HepG2 (cell line): Measurements from ENCODE around the gene PSMD8. TPM values are rescaled to one million over a fixed set of nuclear protein-coding genes. Genes with fewer than 3 reads are reported as not detected.
A peak's percentile ranks its signal among the peaks of the same experiment; 100 is the strongest.

Source experiments
- BRD4 ChIP-seq: sonication (generic); formaldehyde crosslinking; IDR thresholded peaks from 2 replicates; pipeline ENCODE4 v1.4.0; 2020; ENCODE audit warnings: missing genetic modification reagents
- ELF4 ChIP-seq: sonication (generic); formaldehyde crosslinking; IDR thresholded peaks from 2 replicates; pipeline ENCODE4 v1.5.0; 2020; ENCODE audit warnings: missing genetic modification reagents, mild to moderate bottlenecking, moderate library complexity, borderline replicate concordance
- ISX ChIP-seq: sonication (generic); formaldehyde crosslinking; conservative IDR thresholded peaks from 2 replicates; pipeline ENCODE4 v1.5.0; 2020; ENCODE audit warnings: missing genetic modification reagents
- NFIB ChIP-seq: sonication (generic); formaldehyde crosslinking; IDR thresholded peaks from 2 replicates; pipeline ENCODE4 v1.9.0; 2021; ENCODE audit warnings: missing genetic modification reagents, mild to moderate bottlenecking, borderline replicate concordance
- NKX3-1 ChIP-seq: sonication (generic); formaldehyde crosslinking; IDR thresholded peaks from 2 replicates; pipeline ENCODE4 v1.5.0; 2020; ENCODE audit warnings: missing genetic modification reagents
- ONECUT2 ChIP-seq: sonication (generic); formaldehyde crosslinking; IDR thresholded peaks from 2 replicates; pipeline ENCODE4 v1.4.0; 2020; ENCODE audit warnings: missing genetic modification reagents
- PCBP2 ChIP-seq: fragments of 200-400 bp; formaldehyde crosslinking; optimal IDR thresholded peaks from 2 replicates; pipeline ENCODE3; 2018; ENCODE audit warnings: low read length, low read depth; ENCODE audit not compliant: poor library complexity, severe bottlenecking
- RORA ChIP-seq: sonication (generic); formaldehyde crosslinking; IDR thresholded peaks from 2 replicates; pipeline ENCODE4 v1.5.0; 2020; ENCODE audit warnings: mild to moderate bottlenecking, missing genetic modification reagents, moderate library complexity
- SP4 ChIP-seq: sonication (generic); formaldehyde crosslinking; IDR thresholded peaks from 2 replicates; pipeline ENCODE4 v1.8.1; 2023; ENCODE audit warnings: mild to moderate bottlenecking, missing genetic modification reagents
- SRSF9 ChIP-seq: fragments of 200-400 bp; formaldehyde crosslinking; IDR thresholded peaks from 2 replicates; pipeline ENCODE4 v1.6.1; 2018; ENCODE audit warnings: borderline replicate concordance, mild to moderate bottlenecking, low read depth, low read length; ENCODE audit not compliant: insufficient read depth, poor library complexity, severe bottlenecking
- ZFP82 ChIP-seq: sonication (generic); formaldehyde crosslinking; IDR thresholded peaks from 2 replicates; pipeline ENCODE4 v1.5.1; 2020; ENCODE audit warnings: mild to moderate bottlenecking, missing genetic modification reagents, borderline replicate concordance
- ZFY ChIP-seq: sonication (generic); formaldehyde crosslinking; IDR thresholded peaks from 2 replicates; pipeline ENCODE4 v1.4.0; 2020; ENCODE audit warnings: missing genetic modification reagents
- ZNF552 ChIP-seq: sonication (generic); formaldehyde crosslinking; IDR thresholded peaks from 2 replicates; pipeline ENCODE4 v1.9.0; 2022; ENCODE audit warnings: missing genetic modification reagents, mild to moderate bottlenecking, borderline replicate concordance
- polyA plus RNA-seq, 8 experiments: library from polyadenylated mRNA; depleted of rRNA in 3 of 8; stranded (reverse) in 7 of 8; unstranded in 1 of 8; fragments of >200 nt; fragmentation: Illumina TruSeq in 4 of 8; extraction: Trizol in 4 of 8; gene quantifications; 2 replicates each; pipeline versions ENCODE4 v1.2.1 to v1.2.3, GENCODE V29; 2011 to 2016; ENCODE audit warnings: low read depth in 4 of 8, missing spikeins in 1 of 8, mixed read lengths in 1 of 8; ENCODE audit not compliant: insufficient read depth in 1 of 8
- total RNA-seq, 5 experiments: library from RNA; depleted of rRNA; stranded (reverse); fragments of >200 nt; fragmentation: Illumina TruSeq; extraction: Trizol; gene quantifications; 2 replicates each; pipeline ENCODE4 v1.2.3, GENCODE V29; 2016; ENCODE audit warnings: low read depth in 1 of 5
- TF ChIP-seq, protein P1 (sequence below): sonication (generic); formaldehyde crosslinking; IDR thresholded peaks from 2 replicates; pipeline ENCODE4 v1.5.0; 2020; ENCODE audit warnings: mild to moderate bottlenecking, missing genetic modification reagents
- TF ChIP-seq, protein P2 (sequence below): sonication (generic); formaldehyde crosslinking; IDR thresholded peaks from 2 replicates; pipeline ENCODE4 v1.4.0; 2020; ENCODE audit warnings: mild to moderate bottlenecking, missing genetic modification reagents, borderline replicate concordance
- TF ChIP-seq, protein P3 (sequence below): sonication (generic); formaldehyde crosslinking; IDR thresholded peaks from 2 replicates; pipeline ENCODE4 v1.5.0; 2020; ENCODE audit warnings: mild to moderate bottlenecking, low read depth, missing genetic modification reagents, borderline replicate concordance
- TF ChIP-seq, protein P4 (sequence below): sonication (generic); formaldehyde crosslinking; IDR thresholded peaks from 2 replicates; pipeline ENCODE4 v1.4.0; 2020; ENCODE audit warnings: missing genetic modification reagents; ENCODE audit errors: not compliant biosample characterization
- TF ChIP-seq, protein P5 (sequence below): sonication (generic); formaldehyde crosslinking; IDR thresholded peaks from 2 replicates; pipeline ENCODE4 v1.4.0; 2020; ENCODE audit warnings: mild to moderate bottlenecking, missing genetic modification reagents, borderline replicate concordance

Gene PSMD8
- total and polyA plus RNA-seq, 2 of the 13 experiments (the other 11 are each of a cell fraction or from before 2014, with no cell fraction given) = 162 to 296 TPM

DNA sequence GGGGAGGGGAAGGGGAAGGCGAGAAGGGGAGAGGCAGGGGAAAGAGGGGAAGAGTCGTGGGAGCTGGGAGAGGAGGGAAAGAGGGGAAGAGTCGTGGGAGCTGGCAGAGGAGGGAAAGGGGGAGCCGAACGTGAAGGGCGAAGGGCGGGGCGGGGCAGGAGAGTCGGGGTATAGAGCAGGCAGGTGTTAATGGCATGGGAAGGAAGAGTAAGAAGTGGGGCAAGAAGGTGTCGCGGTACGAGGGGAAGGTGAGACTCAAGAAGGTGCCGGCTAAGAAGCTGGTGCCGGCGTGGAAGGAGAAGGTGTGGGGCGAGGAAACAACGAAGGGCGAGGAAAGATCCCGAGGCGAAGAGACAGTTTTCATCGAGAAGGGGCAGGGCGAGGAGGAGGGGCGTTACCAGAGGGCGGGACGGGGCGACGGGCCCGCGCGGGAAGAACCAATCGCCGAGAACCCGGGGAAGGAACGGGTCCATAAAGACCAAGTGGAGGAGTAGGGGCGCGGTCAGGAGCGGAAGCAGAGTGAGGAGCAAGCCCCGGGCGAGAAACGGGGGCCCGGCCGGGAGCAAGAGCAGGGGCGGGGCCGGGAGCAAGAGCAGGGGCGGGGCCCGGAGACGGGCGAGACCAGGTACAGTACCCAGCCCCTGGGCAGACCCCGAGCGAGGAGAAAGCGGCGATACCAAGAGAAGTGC, 38.3 kb upstream of the PSMD8 start (continued):
- TF ChIP-seq, protein P1, sequence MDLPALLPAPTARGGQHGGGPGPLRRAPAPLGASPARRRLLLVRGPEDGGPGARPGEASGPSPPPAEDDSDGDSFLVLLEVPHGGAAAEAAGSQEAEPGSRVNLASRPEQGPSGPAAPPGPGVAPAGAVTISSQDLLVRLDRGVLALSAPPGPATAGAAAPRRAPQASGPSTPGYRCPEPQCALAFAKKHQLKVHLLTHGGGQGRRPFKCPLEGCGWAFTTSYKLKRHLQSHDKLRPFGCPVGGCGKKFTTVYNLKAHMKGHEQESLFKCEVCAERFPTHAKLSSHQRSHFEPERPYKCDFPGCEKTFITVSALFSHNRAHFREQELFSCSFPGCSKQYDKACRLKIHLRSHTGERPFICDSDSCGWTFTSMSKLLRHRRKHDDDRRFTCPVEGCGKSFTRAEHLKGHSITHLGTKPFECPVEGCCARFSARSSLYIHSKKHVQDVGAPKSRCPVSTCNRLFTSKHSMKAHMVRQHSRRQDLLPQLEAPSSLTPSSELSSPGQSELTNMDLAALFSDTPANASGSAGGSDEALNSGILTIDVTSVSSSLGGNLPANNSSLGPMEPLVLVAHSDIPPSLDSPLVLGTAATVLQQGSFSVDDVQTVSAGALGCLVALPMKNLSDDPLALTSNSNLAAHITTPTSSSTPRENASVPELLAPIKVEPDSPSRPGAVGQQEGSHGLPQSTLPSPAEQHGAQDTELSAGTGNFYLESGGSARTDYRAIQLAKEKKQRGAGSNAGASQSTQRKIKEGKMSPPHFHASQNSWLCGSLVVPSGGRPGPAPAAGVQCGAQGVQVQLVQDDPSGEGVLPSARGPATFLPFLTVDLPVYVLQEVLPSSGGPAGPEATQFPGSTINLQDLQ (CRISPR knock-in tag) = no peak
- no peak for TF ChIP-seq ISX (CRISPR knock-in tag)
- TF ChIP-seq ONECUT2 (CRISPR knock-in tag) = no peak
- TF ChIP-seq SRSF9 = no peak
- TF ChIP-seq ZFP82 = no peak; the same call in 1 of the 2 replicates
- TF ChIP-seq BRD4 = no peak
- no peak for TF ChIP-seq NFIB (CRISPR knock-in tag)
- TF ChIP-seq, protein P2, sequence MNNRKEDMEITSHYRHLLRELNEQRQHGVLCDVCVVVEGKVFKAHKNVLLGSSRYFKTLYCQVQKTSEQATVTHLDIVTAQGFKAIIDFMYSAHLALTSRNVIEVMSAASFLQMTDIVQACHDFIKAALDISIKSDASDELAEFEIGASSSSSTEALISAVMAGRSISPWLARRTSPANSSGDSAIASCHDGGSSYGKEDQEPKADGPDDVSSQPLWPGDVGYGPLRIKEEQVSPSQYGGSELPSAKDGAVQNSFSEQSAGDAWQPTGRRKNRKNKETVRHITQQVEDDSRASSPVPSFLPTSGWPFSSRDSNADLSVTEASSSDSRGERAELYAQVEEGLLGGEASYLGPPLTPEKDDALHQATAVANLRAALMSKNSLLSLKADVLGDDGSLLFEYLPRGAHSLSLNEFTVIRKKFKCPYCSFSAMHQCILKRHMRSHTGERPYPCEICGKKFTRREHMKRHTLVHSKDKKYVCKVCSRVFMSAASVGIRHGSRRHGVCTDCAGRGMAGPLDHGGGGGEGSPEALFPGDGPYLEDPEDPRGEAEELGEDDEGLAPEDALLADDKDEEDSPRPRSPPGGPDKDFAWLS (CRISPR knock-in tag) = no peak
- peak; percentile 57 for TF ChIP-seq SP4 (CRISPR knock-in tag)
- TF ChIP-seq RORA = no peak
- TF ChIP-seq ELF4 (CRISPR knock-in tag) = no peak
- TF ChIP-seq ZFY (CRISPR knock-in tag) = no peak
- no peak for TF ChIP-seq NKX3-1
- TF ChIP-seq, protein P3, sequence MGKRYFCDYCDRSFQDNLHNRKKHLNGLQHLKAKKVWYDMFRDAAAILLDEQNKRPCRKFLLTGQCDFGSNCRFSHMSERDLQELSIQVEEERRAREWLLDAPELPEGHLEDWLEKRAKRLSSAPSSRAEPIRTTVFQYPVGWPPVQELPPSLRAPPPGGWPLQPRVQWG (CRISPR knock-in tag) = no peak
- TF ChIP-seq, protein P4, sequence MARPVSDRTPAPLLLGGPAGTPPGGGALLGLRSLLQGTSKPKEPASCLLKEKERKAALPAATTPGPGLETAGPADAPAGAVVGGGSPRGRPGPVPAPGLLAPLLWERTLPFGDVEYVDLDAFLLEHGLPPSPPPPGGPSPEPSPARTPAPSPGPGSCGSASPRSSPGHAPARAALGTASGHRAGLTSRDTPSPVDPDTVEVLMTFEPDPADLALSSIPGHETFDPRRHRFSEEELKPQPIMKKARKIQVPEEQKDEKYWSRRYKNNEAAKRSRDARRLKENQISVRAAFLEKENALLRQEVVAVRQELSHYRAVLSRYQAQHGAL = no peak
- TF ChIP-seq PCBP2 = peak; percentile 67
- TF ChIP-seq, protein P5, sequence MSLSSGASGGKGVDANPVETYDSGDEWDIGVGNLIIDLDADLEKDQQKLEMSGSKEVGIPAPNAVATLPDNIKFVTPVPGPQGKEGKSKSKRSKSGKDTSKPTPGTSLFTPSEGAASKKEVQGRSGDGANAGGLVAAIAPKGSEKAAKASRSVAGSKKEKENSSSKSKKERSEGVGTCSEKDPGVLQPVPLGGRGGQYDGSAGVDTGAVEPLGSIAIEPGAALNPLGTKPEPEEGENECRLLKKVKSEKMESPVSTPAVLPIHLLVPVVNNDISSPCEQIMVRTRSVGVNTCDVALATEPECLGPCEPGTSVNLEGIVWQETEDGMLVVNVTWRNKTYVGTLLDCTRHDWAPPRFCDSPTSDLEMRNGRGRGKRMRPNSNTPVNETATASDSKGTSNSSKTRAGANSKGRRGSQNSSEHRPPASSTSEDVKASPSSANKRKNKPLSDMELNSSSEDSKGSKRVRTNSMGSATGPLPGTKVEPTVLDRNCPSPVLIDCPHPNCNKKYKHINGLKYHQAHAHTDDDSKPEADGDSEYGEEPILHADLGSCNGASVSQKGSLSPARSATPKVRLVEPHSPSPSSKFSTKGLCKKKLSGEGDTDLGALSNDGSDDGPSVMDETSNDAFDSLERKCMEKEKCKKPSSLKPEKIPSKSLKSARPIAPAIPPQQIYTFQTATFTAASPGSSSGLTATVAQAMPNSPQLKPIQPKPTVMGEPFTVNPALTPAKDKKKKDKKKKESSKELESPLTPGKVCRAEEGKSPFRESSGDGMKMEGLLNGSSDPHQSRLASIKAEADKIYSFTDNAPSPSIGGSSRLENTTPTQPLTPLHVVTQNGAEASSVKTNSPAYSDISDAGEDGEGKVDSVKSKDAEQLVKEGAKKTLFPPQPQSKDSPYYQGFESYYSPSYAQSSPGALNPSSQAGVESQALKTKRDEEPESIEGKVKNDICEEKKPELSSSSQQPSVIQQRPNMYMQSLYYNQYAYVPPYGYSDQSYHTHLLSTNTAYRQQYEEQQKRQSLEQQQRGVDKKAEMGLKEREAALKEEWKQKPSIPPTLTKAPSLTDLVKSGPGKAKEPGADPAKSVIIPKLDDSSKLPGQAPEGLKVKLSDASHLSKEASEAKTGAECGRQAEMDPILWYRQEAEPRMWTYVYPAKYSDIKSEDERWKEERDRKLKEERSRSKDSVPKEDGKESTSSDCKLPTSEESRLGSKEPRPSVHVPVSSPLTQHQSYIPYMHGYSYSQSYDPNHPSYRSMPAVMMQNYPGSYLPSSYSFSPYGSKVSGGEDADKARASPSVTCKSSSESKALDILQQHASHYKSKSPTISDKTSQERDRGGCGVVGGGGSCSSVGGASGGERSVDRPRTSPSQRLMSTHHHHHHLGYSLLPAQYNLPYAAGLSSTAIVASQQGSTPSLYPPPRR (CRISPR knock-in tag) = no peak
- TF ChIP-seq ZNF552 (CRISPR knock-in tag) = no peak
